Measurements from ENCODE around the gene NOS1AP.

GRCh38 chr1:162153374-162153773, 83.9 kb downstream of the NOS1AP start:
- no peak for TF ChIP-seq GLIS3 (CRISPR knock-in tag; IDR thresholded peaks at IDR 0.05)
- TF ChIP-seq ZNF70 (CRISPR knock-in tag; IDR thresholded peaks at IDR 0.05) = no peak
- no peak for TF ChIP-seq ISL1 (CRISPR knock-in tag; IDR thresholded peaks at IDR 0.05)
- no peak for TF ChIP-seq CREB5 (CRISPR knock-in tag; IDR thresholded peaks at IDR 0.05; ENCODE audit: low read depth)
- no peak for TF ChIP-seq CSDC2 (CRISPR knock-in tag; IDR thresholded peaks at IDR 0.05)
- TF ChIP-seq ZFP3 (CRISPR knock-in tag; IDR thresholded peaks at IDR 0.05) = no peak
- no peak for TF ChIP-seq ZFP30 (CRISPR knock-in tag; IDR thresholded peaks at IDR 0.05)

Measured in SK-N-SH treated with all-trans-retinoic acid at 6 μM for 48 hours (cell line).